Thyroid gland (tissue), 4 donors: ENCODE measurements around the gene CXCL12.

Experiments used
- POLR2A ChIP-seq, 2 donors: fragments of 450-650 bp; IDR thresholded peaks; one replicate each; pipeline ENCODE4 v1.6.1; 2017; ENCODE audit warnings: antibody characterized with exemption in 2 of 2, mild to moderate bottlenecking in 2 of 2, moderate library complexity in 1 of 2
- TF ChIP-seq, protein P1 (sequence below), 6 experiments: fragments of 200-600 bp in 3 of 6; fragments of 450-650 bp in 3 of 6; sonication (generic) in 3 of 6; IDR thresholded peaks; one replicate each; pipeline ENCODE4 v1.5.1; 2016 to 2019; ENCODE audit warnings: antibody characterized with exemption in 6 of 6, mild to moderate bottlenecking in 2 of 6, inconsistent platforms in 1 of 6, moderate library complexity in 1 of 6

DNA sequence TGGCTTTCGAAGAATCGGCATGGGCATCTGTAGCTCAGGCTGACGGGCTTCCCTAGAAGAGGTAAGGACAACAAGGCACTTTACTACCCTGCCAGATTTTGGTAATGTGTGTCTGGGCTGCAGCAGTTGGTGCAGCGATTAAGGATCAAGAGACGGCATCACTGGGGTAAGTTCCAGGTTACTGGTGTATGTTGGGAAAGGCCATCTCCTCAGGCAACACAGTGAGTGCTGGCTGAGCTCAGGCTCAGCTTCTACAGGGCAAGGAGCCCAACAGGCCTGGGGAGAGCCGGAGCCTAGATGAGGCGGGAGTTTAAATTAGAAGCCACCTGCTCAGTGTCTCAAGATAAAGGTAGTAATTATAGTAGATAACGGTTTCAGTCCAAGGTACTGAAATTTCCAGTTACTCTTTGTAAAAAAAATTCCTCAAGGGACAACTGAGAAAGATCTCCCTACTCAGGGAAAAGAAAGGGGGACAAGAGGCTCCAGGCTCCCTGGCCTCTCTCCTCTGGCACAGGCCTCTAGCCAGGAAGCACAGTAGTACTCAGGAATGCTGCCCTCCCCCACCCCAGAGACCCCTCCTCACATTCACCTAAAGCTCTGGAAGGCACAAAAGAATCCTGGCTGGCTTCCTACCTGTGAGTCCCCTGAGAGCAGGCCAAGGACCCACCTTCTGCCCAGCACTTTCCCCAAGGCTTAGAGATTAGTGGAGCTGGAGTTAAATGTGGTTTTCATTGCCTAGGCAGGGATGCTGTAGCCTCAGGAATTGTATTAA, 3.9 kb downstream of the CXCL12 start:
- TF ChIP-seq, protein P1, sequence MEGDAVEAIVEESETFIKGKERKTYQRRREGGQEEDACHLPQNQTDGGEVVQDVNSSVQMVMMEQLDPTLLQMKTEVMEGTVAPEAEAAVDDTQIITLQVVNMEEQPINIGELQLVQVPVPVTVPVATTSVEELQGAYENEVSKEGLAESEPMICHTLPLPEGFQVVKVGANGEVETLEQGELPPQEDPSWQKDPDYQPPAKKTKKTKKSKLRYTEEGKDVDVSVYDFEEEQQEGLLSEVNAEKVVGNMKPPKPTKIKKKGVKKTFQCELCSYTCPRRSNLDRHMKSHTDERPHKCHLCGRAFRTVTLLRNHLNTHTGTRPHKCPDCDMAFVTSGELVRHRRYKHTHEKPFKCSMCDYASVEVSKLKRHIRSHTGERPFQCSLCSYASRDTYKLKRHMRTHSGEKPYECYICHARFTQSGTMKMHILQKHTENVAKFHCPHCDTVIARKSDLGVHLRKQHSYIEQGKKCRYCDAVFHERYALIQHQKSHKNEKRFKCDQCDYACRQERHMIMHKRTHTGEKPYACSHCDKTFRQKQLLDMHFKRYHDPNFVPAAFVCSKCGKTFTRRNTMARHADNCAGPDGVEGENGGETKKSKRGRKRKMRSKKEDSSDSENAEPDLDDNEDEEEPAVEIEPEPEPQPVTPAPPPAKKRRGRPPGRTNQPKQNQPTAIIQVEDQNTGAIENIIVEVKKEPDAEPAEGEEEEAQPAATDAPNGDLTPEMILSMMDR (IDR thresholded peaks at IDR 0.05), result no peak
- no peak for TF ChIP-seq POLR2A (IDR thresholded peaks at IDR 0.05)
